ENCODE results near the gene OR8I2.
"Not testable (repeated sequence)": the region's sequence is repeated elsewhere in the genome, so short reads cannot be mapped to it uniquely, and the experiment has no call there.

Gene OR8I2

DNA sequence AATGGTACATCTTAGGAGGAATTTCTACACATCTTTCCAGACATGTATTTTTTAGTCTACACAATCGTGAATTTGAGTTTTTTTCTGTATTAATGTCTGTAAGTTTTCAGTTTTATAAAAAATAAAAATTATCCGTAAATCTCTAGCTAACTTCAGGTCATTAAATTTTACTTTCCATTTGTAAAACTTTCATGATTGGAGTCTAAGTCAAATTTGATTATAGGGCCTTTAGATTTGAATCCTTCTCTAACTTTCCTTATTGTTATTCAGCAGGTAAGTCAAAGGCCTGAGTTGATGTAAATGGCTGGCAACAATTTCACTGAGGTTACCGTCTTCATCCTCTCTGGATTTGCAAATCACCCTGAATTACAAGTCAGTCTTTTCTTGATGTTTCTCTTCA is at the start of gene OR8I2:
OR8I2 (plus strand) TSS at position 301 of the 400 bp plus-strand sequence; CDS start at position 301, 0 bp downstream.
- no peak for DNase-seq (ENCODE audit: low spot score)

DNA sequence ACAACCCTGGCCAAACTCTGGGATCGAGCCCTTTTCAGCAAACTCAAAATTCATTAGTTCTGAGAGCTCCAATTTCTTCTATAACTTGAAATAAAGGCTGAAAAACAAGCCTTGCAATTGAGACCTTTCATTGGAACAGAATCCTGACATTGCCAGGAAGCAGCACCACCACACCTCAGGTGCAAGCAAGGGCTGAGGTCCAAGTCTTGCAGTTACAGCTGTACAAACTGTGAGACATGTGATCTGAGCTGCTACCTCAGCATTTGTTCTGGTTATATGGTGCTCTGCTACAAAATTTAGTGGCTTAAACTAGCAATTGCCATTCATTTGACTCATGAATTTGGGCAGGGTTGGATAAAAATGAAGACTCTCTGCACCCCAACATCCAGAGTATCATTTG is 47.6 kb upstream of the OR8I2 start:
- DNase-seq (ENCODE audit: low spot score): no peak

DNA sequence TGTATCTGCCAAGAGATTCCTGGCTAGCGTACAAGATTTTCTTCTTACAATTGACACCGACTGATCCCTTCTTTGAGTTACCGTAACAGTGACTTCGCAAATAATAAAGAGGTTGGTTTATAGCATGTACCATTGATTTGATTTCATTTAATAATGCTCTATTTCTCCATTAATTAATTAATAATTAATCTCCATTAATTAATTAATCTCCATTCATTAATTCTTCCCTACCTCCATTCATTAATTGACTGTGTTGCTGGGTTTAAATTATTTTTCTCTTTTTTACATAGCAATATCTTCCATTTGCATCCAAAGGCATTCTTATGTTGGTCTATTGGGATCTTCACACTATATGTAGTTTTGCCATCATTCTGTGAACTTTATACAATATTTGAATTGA is 44.6 kb upstream of the OR8I2 start:
- no peak for DNase-seq (ENCODE audit: low spot score)

DNA sequence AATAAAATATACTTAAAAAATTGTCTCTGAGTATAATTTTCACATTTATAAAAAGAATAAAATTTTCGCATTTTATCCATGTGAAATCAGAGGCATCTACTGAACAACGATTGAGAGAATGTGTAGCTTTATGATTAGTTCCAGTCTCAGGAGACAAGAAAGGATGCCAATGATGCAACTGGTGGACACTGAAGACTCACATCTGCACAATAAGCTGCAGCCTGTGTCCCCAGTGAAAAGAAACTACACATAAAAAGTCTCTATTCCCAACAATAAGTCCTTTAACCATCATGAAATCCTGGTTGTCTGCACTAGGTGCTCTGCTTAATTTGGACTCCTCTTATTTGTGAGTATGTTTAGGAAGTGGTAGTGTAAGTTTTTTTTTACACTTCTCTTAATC is 43.6 kb upstream of the OR8I2 start:
- DNase-seq (ENCODE audit: low spot score): no peak

DNA sequence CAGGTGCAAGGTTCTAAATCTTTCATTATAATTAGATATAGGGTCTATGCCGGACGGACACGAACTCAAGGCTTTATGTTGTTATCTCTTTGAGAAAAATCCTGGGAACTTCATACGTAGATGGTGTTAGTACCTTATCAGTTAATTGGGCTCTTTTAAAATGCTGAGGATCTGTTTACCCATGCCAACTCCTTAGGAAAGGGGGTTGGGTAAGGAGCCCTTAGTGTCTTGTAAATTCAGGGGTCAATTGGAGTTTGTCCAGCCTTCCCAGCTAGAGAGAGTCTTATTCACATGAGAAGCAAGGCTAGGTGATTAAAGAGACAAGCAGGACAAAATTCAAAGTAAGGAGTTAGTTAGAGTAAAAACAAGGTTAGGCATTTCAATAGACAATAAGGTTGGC is 36.7 kb upstream of the OR8I2 start:
- DNase-seq (ENCODE audit: low spot score): not testable (repeated sequence)

DNA sequence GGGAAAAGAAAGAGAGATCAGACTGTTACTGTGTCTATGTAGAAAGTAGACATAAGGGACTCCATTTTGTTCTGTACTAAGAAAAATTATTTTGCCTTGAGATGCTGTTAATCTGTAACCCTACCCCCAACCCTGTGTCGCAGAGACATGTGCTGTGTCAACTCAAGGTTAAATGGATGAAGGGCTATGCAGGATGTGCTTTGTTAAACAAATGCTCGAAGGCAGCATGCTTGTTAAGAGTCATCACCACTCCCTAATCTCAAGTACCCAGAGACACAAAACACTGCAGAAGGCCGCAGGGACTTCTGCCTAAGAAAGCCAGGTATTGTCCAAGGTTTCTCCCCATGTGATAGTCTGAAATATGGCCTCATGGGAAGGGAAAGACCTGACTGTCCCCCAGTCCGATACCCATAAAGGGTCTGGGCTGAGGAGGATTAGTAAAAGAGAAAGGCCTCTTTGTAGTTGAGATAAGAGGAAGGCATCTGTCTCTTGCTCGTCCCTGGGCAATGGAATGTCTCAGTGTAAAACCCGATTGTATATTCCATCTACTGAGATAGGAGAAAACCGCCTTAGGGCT is 35.4 kb upstream of the OR8I2 start:
- DNase-seq (ENCODE audit: low spot score): not testable (repeated sequence)

DNA sequence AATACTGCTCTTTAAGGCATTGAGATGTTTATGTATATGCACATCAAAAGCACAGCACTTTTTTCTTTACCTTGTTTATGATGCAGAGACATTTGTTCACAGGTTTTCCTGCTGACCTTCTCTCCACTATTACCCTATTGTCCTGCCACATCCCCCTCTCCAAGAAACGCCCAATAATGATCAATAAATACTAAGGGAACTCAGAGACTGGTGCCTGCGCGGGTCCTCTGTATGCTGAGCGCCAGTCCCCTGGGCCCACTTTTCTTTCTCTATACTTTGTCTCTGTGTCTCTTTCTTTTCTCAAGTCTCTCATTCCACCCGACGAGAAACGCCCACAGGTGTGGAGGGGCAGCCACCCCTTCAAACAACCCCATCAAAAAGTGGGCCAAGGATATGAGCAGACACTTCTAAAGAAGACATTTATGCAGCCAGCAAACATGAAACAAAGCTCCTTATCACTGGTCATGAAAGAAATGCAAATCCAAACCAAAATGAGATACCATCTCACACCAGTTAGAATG is 34.8 kb upstream of the OR8I2 start:
- DNase-seq (ENCODE audit: low spot score): not testable (repeated sequence)

DNA sequence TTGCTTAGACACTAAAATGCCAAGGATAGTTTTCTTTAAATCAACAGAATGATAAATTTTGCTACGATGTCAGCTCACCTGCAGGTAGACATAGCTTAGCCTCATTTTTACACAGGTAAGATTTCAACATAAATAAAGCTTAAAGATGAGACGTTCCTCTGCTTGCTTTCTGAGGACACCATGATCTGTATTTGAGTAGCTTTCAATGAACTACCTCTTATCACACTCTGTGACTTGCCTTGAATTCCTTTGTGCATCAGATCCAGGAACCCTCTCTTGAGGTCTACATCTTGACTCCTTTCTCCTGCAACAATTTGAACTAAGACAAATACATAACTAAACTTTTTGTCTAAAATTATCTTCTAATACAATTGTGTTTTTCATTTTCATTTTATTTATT is 26.1 kb upstream of the OR8I2 start:
- DNase-seq (ENCODE audit: low spot score): no peak

DNA sequence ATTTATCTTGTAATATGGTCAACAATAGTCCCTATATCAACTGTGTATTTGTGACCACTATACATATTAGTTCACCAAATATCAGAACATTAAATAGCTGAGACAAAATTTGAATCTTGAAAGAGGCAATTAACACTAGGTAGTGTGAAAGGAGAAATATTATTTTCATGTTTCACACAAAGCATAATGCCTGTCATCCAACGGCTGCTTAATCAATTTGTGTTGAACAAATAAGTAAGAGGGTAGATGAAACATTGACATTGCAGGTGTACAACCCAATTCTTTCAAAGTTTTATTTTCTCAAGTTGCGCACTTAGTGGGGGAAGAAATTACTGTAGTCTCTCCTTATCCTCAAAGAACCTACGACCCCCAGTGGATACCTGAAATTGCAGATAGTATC is 3.4 kb upstream of the OR8I2 start:
- no peak for DNase-seq (ENCODE audit: low spot score)

DNA sequence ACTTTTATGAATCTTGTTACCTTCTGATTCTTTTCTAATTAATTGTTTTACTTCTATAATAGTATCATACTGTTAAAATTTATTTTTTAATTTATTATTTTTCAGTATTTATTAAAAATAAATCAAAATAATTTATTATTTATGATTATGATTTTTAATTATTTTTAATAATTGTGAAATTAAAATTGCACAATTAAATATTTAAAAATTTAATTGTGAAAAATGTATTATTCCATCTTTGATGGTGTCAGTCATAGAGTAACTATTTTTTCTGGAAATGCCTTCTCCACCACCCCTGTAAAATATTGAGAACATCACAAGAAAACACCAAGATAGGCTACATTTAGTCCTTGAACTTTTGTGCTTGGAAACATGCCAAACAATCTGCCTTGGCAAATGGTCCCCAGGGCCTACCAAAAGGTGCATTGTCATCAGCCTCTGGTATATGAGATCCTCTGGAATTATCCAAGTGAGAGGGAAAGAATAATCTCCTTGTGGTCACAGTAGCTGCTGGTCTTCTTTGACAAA is 10.2 kb downstream of the OR8I2 start, which contains the start of gene OR8H2:
OR8H2 (plus strand) TSS at position 478 of the 528 bp plus-strand sequence. CDS start 1,356 bp downstream, outside the sequence.
- no peak for DNase-seq (ENCODE audit: low spot score)

DNA sequence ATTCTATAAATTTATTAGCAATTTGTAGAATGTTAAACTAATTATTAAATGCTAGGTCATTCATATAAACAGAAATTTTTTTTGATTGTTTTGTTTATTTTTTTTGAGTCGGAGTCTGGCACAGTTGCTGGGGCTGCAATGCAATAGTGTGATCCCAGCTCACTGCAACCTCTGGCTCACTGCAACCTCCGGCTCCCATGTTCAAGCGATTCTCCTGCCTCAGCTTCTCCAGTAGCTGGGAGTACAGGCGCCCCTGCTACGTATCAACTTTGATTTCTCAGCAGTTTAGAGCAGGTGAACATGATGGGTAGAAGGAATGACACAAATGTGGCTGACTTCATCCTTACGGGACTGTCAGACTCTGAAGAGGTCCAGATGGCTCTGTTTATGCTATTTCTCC is 29.0 kb downstream of the OR8I2 start, which contains the start of gene OR8H3:
OR8H3 (plus strand) TSS at position 301 of the 400 bp plus-strand sequence; CDS start at position 301, 0 bp downstream.
- DNase-seq (ENCODE audit: low spot score): no peak

DNA sequence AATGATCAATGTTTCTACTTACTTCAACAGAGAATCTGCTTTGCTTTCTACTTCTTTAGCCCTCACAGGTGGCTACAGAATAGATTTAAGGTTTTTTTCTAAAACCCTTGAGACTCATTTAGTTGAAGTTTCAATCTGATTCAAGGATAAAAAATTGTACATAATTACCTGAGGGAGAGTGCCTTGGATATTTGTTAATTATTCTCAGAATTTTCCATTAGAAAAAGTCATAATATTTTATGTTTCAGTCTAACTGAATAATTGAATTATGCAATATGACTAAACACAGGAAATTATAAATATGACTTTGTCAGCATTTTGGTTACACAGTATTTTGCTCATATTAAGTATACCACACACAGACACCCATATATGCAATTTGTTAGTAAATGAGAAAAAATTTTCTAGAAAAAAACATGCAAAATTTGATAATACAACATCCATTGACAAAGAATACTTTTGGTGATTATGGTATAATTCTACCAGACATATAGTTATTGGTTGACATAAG is 47.1 kb downstream of the OR8I2 start, which contains the start of gene OR8J3:
OR8J3 (minus strand) TSS at position 51 of the 511 bp plus-strand sequence. CDS start 2,483 bp downstream, outside the sequence.
- DNase-seq (ENCODE audit: low spot score): no peak

DNA sequence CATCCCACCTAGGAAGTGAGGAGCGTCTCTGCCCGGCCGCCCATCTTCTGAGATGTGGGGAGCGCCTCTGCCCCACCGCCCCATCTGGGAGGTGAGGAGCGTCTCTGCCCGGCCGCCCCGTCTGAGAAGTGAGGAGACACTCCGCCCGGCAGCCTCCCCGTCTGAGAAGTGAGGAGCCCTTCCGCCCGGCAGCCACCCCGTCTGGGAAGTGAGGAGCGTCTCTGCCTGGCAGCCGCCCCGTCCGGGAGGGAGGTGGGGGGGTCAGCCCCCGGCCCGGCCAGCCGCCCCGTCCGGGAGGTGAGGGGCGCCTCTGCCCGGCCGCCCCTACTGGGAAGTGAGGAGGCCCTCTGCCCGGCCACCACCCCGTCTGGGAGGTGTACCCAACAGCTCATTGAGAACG is 50.6 kb downstream of the OR8I2 start:
- not testable (repeated sequence) for DNase-seq (ENCODE audit: low spot score)
